Measurements from ENCODE around the gene PLA2G3. TPM values are rescaled to one million over a fixed set of nuclear protein-coding genes. Genes with fewer than 3 reads are reported as not detected.

Gene PLA2G3
- total and polyA plus RNA-seq, 2 of the 8 experiments (the other 6 are each of a cell fraction or from before 2014, with no cell fraction given) = 18.1 to 25.9 TPM

GRCh38 chr22:31107894-31108218 lies 32.5 kb downstream of the PLA2G3 start (continued):
- no peak for TF ChIP-seq PHF8 (conservative IDR thresholded peaks at IDR 0.05; ENCODE audit: low read depth, low read length)
- TF ChIP-seq ASH2L (IDR thresholded peaks at IDR 0.05; ENCODE audit: low read length) = no peak
- TF ChIP-seq SAP30 (IDR thresholded peaks at IDR 0.05; ENCODE audit: insufficient read depth, insufficient replicate concordance, low read length) = no peak
- TF ChIP-seq YY1 (IDR thresholded peaks at IDR 0.05; ENCODE audit: low read depth, low read length) = no peak

All from H1 (cell line).